Measurements from ENCODE around the gene PPIE. TPM values are rescaled to one million over a fixed set of nuclear protein-coding genes. Genes with fewer than 3 reads are reported as not detected.

Gene PPIE
- total RNA-seq, 1 experiment from 2014 or later, result 45.8 TPM

DNA sequence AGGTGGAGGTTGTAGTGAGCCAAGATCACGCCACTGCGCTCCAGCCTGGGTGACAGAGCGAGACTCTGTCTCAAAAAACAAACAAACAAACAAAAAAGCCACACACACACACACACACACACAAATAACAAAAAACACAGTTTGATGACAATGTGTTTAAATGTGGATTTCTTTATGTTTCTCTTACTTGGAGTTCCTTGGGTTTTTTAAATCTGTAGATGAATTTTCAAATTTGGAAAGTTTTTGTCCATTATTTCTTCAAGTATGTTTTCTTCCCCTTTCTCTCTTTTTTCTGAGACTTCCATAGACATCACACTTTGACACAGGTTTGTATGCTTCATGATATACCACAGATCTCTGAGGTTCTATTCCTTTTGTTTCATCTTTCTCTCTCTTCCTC lies 12.1 kb upstream of the PPIE start:
- no peak for DNase-seq (ENCODE audit: unreplicated experiment)
- intact Hi-C loops (cut with micrococcal nuclease), result loop anchor here (10.0 kb wide), 1 partner anchor 78 kb away; no protein-coding TSS in a partner anchor
- H3K27me3 Mint-ChIP-seq (ENCODE audit: insufficient read depth, unreplicated experiment), result peaks cover 72% of the 10 kb centered on the region

DNA sequence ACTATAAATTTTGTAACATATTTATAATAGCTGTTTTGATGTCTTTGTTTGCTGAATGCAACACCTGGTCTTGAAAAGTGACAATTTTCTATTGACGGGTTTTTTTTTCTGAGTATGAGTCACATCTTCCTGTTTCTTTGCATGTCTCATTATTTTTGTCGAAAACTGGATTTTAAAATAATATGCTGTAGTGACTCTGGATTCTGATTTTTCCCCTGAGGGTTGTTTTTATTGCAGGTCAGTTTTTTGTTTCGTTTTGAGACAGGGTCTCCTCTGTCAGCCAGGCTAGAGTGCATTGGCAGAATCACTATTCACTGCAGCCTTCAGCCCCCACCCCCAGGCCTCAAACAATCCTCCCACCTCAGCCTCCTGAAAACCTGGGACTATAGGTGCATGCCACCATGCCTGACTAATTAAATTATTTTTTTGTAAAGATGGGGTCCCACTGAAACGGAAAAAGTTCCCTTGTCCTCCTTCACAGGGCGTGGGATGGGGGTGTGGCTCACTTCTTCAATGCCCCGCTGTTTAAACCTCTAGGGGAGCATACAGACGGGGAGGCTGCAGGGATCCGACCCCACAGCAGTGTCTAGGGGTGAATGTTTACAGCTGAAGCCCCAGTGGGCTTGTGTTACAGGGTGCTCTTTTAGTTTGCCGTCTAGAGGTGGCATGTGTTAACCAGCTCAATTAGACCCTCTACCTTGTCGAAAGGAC lies 11.3 kb upstream of the PPIE start:
- ChIA-PET POLR2A (interaction anchor here (1.0 kb wide), 1 partner anchor 11 kb away, joined by 3 read pairs; the partner anchor contains the start of gene PPIE), CTCF (no interaction called here)
- peaks cover 74% of the 10 kb centered on the region for H3K27me3 Mint-ChIP-seq (ENCODE audit: insufficient read depth, unreplicated experiment)
- TF ChIP-seq, protein P1, sequence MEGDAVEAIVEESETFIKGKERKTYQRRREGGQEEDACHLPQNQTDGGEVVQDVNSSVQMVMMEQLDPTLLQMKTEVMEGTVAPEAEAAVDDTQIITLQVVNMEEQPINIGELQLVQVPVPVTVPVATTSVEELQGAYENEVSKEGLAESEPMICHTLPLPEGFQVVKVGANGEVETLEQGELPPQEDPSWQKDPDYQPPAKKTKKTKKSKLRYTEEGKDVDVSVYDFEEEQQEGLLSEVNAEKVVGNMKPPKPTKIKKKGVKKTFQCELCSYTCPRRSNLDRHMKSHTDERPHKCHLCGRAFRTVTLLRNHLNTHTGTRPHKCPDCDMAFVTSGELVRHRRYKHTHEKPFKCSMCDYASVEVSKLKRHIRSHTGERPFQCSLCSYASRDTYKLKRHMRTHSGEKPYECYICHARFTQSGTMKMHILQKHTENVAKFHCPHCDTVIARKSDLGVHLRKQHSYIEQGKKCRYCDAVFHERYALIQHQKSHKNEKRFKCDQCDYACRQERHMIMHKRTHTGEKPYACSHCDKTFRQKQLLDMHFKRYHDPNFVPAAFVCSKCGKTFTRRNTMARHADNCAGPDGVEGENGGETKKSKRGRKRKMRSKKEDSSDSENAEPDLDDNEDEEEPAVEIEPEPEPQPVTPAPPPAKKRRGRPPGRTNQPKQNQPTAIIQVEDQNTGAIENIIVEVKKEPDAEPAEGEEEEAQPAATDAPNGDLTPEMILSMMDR (IDR thresholded peaks at IDR 0.05; ENCODE audit: unreplicated experiment), result no peak
- peaks cover 8% of the 10 kb centered on the region for H3K4me1 Mint-ChIP-seq (ENCODE audit: insufficient read depth, unreplicated experiment)
- H3K9me3 Mint-ChIP-seq (ENCODE audit: unreplicated experiment), result no peaks in the 10 kb centered on the region
- DNase-seq (ENCODE audit: unreplicated experiment), result no peak
- H3K27ac Mint-ChIP-seq (ENCODE audit: low read depth, unreplicated experiment), result no peak overlapping the region
- H3K4me3 Mint-ChIP-seq (ENCODE audit: unreplicated experiment), result no peak overlapping the region
- no peaks in the 10 kb centered on the region for H3K36me3 Mint-ChIP-seq (ENCODE audit: insufficient read depth, unreplicated experiment)
- BruUV-seq (replicated peaks), result no TSS peak
- intact Hi-C loops (cut with micrococcal nuclease), result loop anchor here (10.0 kb wide), 1 partner anchor 77 kb away; no protein-coding TSS in a partner anchor

More for the DNA sequence above, 12.1 kb upstream of the PPIE start:
- Mint-ChIP-seq H3K9me3 (ENCODE audit: unreplicated experiment) (no peaks in the 10 kb centered on the region), H3K36me3 (ENCODE audit: insufficient read depth, unreplicated experiment) (no peaks in the 10 kb centered on the region), H3K4me1 (ENCODE audit: insufficient read depth, unreplicated experiment) (peaks cover 8% of the 10 kb centered on the region), H3K27ac (ENCODE audit: low read depth, unreplicated experiment) (no peak overlapping the region), H3K4me3 (ENCODE audit: unreplicated experiment) (no peak overlapping the region)
- CTCF ChIA-PET, result no interaction called here
- TF ChIP-seq, protein P1 (IDR thresholded peaks at IDR 0.05; ENCODE audit: unreplicated experiment), result no peak
- POLR2A ChIA-PET, result no interaction called here
- no TSS peak for BruUV-seq (replicated peaks)

DNA sequence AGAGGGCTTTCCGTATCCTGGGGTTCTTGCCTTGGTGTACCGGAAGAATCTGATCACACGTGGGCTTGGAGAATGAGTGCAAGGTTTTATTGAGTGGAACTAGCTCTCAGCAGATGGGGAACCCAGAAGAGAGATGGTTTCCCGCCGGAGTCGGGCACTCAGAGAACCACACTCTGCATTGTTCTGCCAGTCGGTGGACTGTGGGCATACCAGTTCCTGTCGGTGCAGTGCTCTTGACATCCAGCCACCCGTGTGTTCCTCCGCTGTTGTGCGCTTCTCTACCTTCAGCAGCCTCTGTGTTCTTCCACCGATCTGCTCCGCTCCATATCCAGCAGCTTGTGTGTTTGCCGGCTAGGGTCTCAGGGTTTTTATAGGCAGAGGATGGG lies 10.8 kb upstream of the PPIE start:
- intact Hi-C loops (cut with micrococcal nuclease), result loop anchor here (10.0 kb wide), 1 partner anchor 77 kb away; no protein-coding TSS in a partner anchor
- no peak overlapping the region for H3K4me3 Mint-ChIP-seq (ENCODE audit: unreplicated experiment)
- H3K9me3 Mint-ChIP-seq (ENCODE audit: unreplicated experiment), result no peaks in the 10 kb centered on the region
- BruUV-seq (replicated peaks), result no TSS peak
- ChIA-PET CTCF (no interaction called here), POLR2A (interaction anchor here (1.0 kb wide), 1 partner anchor 11 kb away, joined by 3 read pairs; the partner anchor contains the start of gene PPIE)
- H3K27me3 Mint-ChIP-seq (ENCODE audit: insufficient read depth, unreplicated experiment), result peaks cover 77% of the 10 kb centered on the region
- TF ChIP-seq, protein P1 (IDR thresholded peaks at IDR 0.05; ENCODE audit: unreplicated experiment), result no peak
- H3K36me3 Mint-ChIP-seq (ENCODE audit: insufficient read depth, unreplicated experiment), result no peaks in the 10 kb centered on the region
- H3K27ac Mint-ChIP-seq (ENCODE audit: low read depth, unreplicated experiment), result no peak overlapping the region
- peaks cover 8% of the 10 kb centered on the region for H3K4me1 Mint-ChIP-seq (ENCODE audit: insufficient read depth, unreplicated experiment)
- no peak for DNase-seq (ENCODE audit: unreplicated experiment)

DNA sequence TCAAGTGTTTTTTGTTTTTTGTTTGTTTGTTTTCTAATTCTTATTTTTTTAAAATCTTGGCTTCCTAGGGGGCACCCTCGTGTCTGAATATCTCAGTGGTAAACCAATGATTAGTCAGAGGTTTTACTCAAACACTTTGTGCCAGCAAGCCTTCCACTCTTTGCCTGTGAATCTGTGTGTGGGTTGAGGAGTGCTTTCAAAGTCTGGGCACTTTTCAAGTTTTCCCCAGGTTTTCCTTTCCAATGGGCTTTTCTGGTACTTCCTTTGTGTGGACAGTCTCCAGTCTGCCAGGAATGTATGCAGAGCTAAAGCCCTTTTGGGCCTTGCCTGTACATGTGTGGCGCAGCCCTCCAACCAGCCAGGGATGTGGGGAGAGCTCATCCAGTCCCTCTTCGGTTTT lies 9.7 kb upstream of the PPIE start:
- Mint-ChIP-seq H3K4me1 (ENCODE audit: insufficient read depth, unreplicated experiment) (peaks cover 8% of the 10 kb centered on the region), H3K4me3 (ENCODE audit: unreplicated experiment) (no peak overlapping the region), H3K36me3 (ENCODE audit: insufficient read depth, unreplicated experiment) (no peaks in the 10 kb centered on the region), H3K9me3 (ENCODE audit: unreplicated experiment) (no peaks in the 10 kb centered on the region), H3K27me3 (ENCODE audit: insufficient read depth, unreplicated experiment) (peaks cover 86% of the 10 kb centered on the region), H3K27ac (ENCODE audit: low read depth, unreplicated experiment) (no peak overlapping the region)
- no peak for DNase-seq (ENCODE audit: unreplicated experiment)
- ChIA-PET POLR2A (no interaction called here), CTCF (interaction anchor here (1.1 kb wide), 1 partner anchor 9 kb away, joined by 6 read pairs; no protein-coding TSS in a partner anchor)
- intact Hi-C loops (cut with micrococcal nuclease), result loop anchor here (10.0 kb wide), 1 partner anchor 76 kb away; no protein-coding TSS in a partner anchor
- TF ChIP-seq, protein P1 (IDR thresholded peaks at IDR 0.05; ENCODE audit: unreplicated experiment), result no peak
- BruUV-seq (replicated peaks), result no TSS peak

Measured in MCF 10A (cell line).